B cell (primary cell): ENCODE data around the gene GRAMD2A. TPM values are rescaled to one million over a fixed set of nuclear protein-coding genes. Genes with fewer than 3 reads are reported as not detected.

Source experiments
- ATAC-seq: fragments of 200-7000 bp; cut with Tn5 transposase; one replicate; pipeline ENCODE4 v1.10.0; 2021; ENCODE audit warnings: low read depth, mild to moderate bottlenecking, moderate number of reproducible peaks, moderate library complexity
- CTCF ChIA-PET: fragments of 350-600 bp; sonication (Branson Sonifier 250); formaldehyde crosslinking; loops from one replicate; lab custom pipeline; 2021; ENCODE audit warnings: antibody characterized with exemption, inconsistent platforms; lab: Charles Lee
- POLR2A ChIA-PET: fragments of 350-600 bp; sonication (Branson Sonifier 250); formaldehyde crosslinking; loops from one replicate; lab custom pipeline; 2021; ENCODE audit warnings: antibody characterized with exemption; lab: Charles Lee
- DNase-seq: peaks from one replicate; pipeline ENCODE4 v3.0.0; 2013
- H2AFZ ChIP-seq: 2 replicates; pipeline ENCODE4 v1.6.1; 2012; ENCODE audit warnings: mild to moderate bottlenecking, low read depth, low read length; ENCODE audit not compliant: insufficient read depth, poor library complexity, severe bottlenecking
- H3K27ac ChIP-seq, 2 donors: 1 replicate in 1 of 2; 2 replicates in 1 of 2; pipeline ENCODE4 v1.5.1; 2012 to 2013; ENCODE audit warnings: low read length in 2 of 2, mild to moderate bottlenecking in 2 of 2, moderate library complexity in 1 of 2
- H3K27me3 ChIP-seq, 4 experiments: fragments of 200-600 bp in 1 of 4; sonication (generic) in 1 of 4; replicated peaks in 1 of 4; 1 replicate in 2 of 4; 2 replicates in 2 of 4; pipeline versions ENCODE4 v1.6.1 to v1.7.0; 2013 to 2016; ENCODE audit warnings: low read length in 3 of 4, mild to moderate bottlenecking in 2 of 4, mixed read lengths in 1 of 4, moderate library complexity in 1 of 4; ENCODE audit not compliant: insufficient read depth in 4 of 4, control insufficient read depth in 3 of 4; ENCODE audit errors: control extremely low read depth in 1 of 4
- H3K36me3 ChIP-seq, 2 experiments: replicated peaks in 1 of 2; 1 replicate in 1 of 2; 2 replicates in 1 of 2; pipeline versions ENCODE4 v1.6.1 to v1.7.1; 2013; ENCODE audit warnings: low read length in 1 of 2; ENCODE audit not compliant: insufficient read depth in 2 of 2, control insufficient read depth in 1 of 2; ENCODE audit errors: control extremely low read depth in 1 of 2, extremely low read depth in 1 of 2
- H3K4me1 ChIP-seq, 2 donors: fragments of 200-600 bp in 1 of 2; sonication (generic) in 1 of 2; 1 replicate in 1 of 2; 2 replicates in 1 of 2; pipeline versions ENCODE4 v1.5.1 to v1.6.1; 2013 to 2017; ENCODE audit warnings: low read length in 2 of 2; ENCODE audit not compliant: control insufficient read depth in 2 of 2, insufficient read depth in 2 of 2
- H3K4me2 ChIP-seq: replicated peaks from 2 replicates; pipeline ENCODE3; 2012; ENCODE audit warnings: mild to moderate bottlenecking, low read depth, low read length; ENCODE audit not compliant: poor library complexity, severe bottlenecking
- H3K4me3 ChIP-seq, 5 experiments: fragments of 200-600 bp in 1 of 5; sonication (generic) in 1 of 5; 1 replicate in 3 of 5; 2 replicates in 2 of 5; pipeline versions ENCODE4 v1.5.1 to v1.7.0; 2011 to 2016; ENCODE audit warnings: low read length in 4 of 5, mild to moderate bottlenecking in 4 of 5, low read depth in 2 of 5, control low read depth in 1 of 5, moderate library complexity in 1 of 5; ENCODE audit not compliant: insufficient read depth in 1 of 5; ENCODE audit errors: control extremely low read depth in 1 of 5, extremely low read depth in 1 of 5
- H3K79me2 ChIP-seq: fragments of 200-600 bp; sonication (generic); one replicate; pipeline ENCODE4 v1.6.0; 2016; ENCODE audit warnings: low read length; ENCODE audit not compliant: control insufficient read depth, insufficient read depth
- H3K9ac ChIP-seq: fragments of 200-600 bp; sonication (generic); 2 replicates; pipeline ENCODE4 v1.6.1; 2017; ENCODE audit warnings: mild to moderate bottlenecking, low read length, moderate library complexity
- H3K9me3 ChIP-seq, 3 donors: one replicate each; pipeline versions ENCODE4 v1.6.1 to v1.7.1; 2013; ENCODE audit warnings: low read length in 2 of 3; ENCODE audit not compliant: control insufficient read depth in 2 of 3, insufficient read depth in 1 of 3; ENCODE audit errors: control extremely low read depth in 1 of 3
- H4K20me1 ChIP-seq: 2 replicates; pipeline ENCODE4 v1.6.0; 2012; ENCODE audit warnings: mild to moderate bottlenecking, low read length; ENCODE audit not compliant: insufficient read depth, control insufficient read depth, poor library complexity, severe bottlenecking
- H3K27ac Mint-ChIP-seq: one replicate; pipeline ENCODE4 v1.8.0; 2021; ENCODE audit warnings: mixed read lengths
- H3K27me3 Mint-ChIP-seq: one replicate; pipeline ENCODE4 v1.8.0; 2021; ENCODE audit warnings: mixed read lengths
- H3K4me1 Mint-ChIP-seq: one replicate; pipeline ENCODE4 v1.8.0; 2021; ENCODE audit warnings: mixed read lengths
- H3K4me3 Mint-ChIP-seq: one replicate; pipeline ENCODE4 v1.8.0; 2021; ENCODE audit warnings: mixed read lengths
- H3K9me3 Mint-ChIP-seq: one replicate; pipeline ENCODE4 v1.8.0; 2022; ENCODE audit warnings: mixed read lengths; ENCODE audit not compliant: insufficient read depth
- EZH2 ChIP-seq: IDR thresholded peaks from 2 replicates; pipeline ENCODE4 v1.6.1; 2012; ENCODE audit warnings: borderline replicate concordance, low read depth, mild to moderate bottlenecking, moderate library complexity, low read length; ENCODE audit not compliant: insufficient read depth, poor library complexity, severe bottlenecking
- WGBS: methylation state at CpG from one replicate; pipeline ENCODE4 v1.1.5; 2013; ENCODE audit warnings: missing lambda C conversion rate; ENCODE audit not compliant: insufficient coverage; 5-methylcytosine and 5-hydroxymethylcytosine counted together
- intact Hi-C: fragments of 100-400 bp; cut with micrococcal nuclease; formaldehyde crosslinking; loops from one replicate; pipeline ENCODE4 v1.10.0; 2022
- polyA plus RNA-seq: library from polyadenylated mRNA; depleted of rRNA; stranded (reverse); fragments of >200 nt; gene quantifications from 2 replicates; pipeline ENCODE4 v1.2.3, GENCODE V29; 2012
- total RNA-seq, 2 donors: library from RNA; stranded (reverse); fragments of 120-200 nt in 1 of 2; gene quantifications; 1 replicate in 1 of 2; 2 replicates in 1 of 2; pipeline versions ENCODE4 v1.2.3 to v1.2.4, GENCODE V29; 2013 to 2022
- TF ChIP-seq, protein P1 (sequence below): fragments of 200-600 bp; IDR thresholded peaks from one replicate; pipeline ENCODE4 v1.8.0; 2022; ENCODE audit warnings: antibody characterized with exemption, mild to moderate bottlenecking

GRAMD2A gene
- total and polyA plus RNA-seq, 2 donors (not counting 1 experiment from before 2014, with no cell fraction given), result not detected

GRCh38 chr15:72162569-72162968 is 35.0 kb downstream of the GRAMD2A start:
- Histone ChIP-seq H4K20me1 (no peaks in the 10 kb centered on the region), H3K27me3 (peaks cover 0 to 3% (median 0%) of the 10 kb centered on the region in 4 experiments), H3K79me2 (no peaks in the 10 kb centered on the region), H3K27ac (no peak overlapping the region), H3K9me3 (no peaks in the 10 kb centered on the region), H3K4me3 (no peak overlapping the region), H3K36me3 (no peaks in the 10 kb centered on the region), H3K4me1 (no peaks in the 10 kb centered on the region), H3K4me2 (no peak overlapping the region), H3K9ac (no peak overlapping the region), H2AFZ (no peak overlapping the region)
- Mint-ChIP-seq H3K27ac (no peak overlapping the region), H3K27me3 (peaks cover 7% of the 10 kb centered on the region), H3K9me3 (no peaks in the 10 kb centered on the region), H3K4me1 (no peaks in the 10 kb centered on the region), H3K4me3 (no peak overlapping the region)
- ATAC-seq (no peak), DNase-seq (no peak)
- intact Hi-C loops, result no loop called here
- TF ChIP-seq EZH2, result no peak
- TF ChIP-seq, protein P1, sequence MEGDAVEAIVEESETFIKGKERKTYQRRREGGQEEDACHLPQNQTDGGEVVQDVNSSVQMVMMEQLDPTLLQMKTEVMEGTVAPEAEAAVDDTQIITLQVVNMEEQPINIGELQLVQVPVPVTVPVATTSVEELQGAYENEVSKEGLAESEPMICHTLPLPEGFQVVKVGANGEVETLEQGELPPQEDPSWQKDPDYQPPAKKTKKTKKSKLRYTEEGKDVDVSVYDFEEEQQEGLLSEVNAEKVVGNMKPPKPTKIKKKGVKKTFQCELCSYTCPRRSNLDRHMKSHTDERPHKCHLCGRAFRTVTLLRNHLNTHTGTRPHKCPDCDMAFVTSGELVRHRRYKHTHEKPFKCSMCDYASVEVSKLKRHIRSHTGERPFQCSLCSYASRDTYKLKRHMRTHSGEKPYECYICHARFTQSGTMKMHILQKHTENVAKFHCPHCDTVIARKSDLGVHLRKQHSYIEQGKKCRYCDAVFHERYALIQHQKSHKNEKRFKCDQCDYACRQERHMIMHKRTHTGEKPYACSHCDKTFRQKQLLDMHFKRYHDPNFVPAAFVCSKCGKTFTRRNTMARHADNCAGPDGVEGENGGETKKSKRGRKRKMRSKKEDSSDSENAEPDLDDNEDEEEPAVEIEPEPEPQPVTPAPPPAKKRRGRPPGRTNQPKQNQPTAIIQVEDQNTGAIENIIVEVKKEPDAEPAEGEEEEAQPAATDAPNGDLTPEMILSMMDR, result no peak
- CTCF ChIA-PET, result interaction anchor here (1.8 to 1.9 kb wide), 2 partner anchors 381 to 418 kb away, joined by 7 to 8 read pairs; no protein-coding TSS in a partner anchor
- WGBS, result 91% methylated on average over 5 of the region's 5 CpGs
- POLR2A ChIA-PET, result no interaction called here

- Histone ChIP-seq H3K36me3 (no peaks in the 10 kb centered on the region), H3K4me2 (no peak overlapping the region), H3K9ac (no peak overlapping the region), H3K27me3 (peaks cover 0 to 2% (median 0%) of the 10 kb centered on the region in 4 experiments), H2AFZ (no peak overlapping the region), H3K4me1 (no peaks in the 10 kb centered on the region), H3K27ac (no peak overlapping the region), H3K79me2 (no peaks in the 10 kb centered on the region), H4K20me1 (no peaks in the 10 kb centered on the region), H3K4me3 (no peak overlapping the region), H3K9me3 (no peaks in the 10 kb centered on the region)
- no peak for DNase-seq
- intact Hi-C loops, result no loop called here
- H3K9me3 Mint-ChIP-seq, result no peaks in the 10 kb centered on the region
- CTCF ChIA-PET, result interaction anchor here (1.8 kb wide), 1 partner anchor 380 kb away, joined by 8 read pairs; no protein-coding TSS in a partner anchor
- peaks cover 3% of the 10 kb centered on the region for H3K27me3 Mint-ChIP-seq
- 86% methylated on average over 6 of the region's 7 CpGs for WGBS
- H3K4me1 Mint-ChIP-seq, result no peaks in the 10 kb centered on the region
- POLR2A ChIA-PET, result no interaction called here
- no peak for ATAC-seq
- no peak overlapping the region for H3K27ac Mint-ChIP-seq
- H3K4me3 Mint-ChIP-seq, result no peak overlapping the region
- TF ChIP-seq EZH2, result no peak
- TF ChIP-seq, protein P1, result no peak
Observed at GRCh38 chr15:72161361-72162132, 36.0 kb downstream of the GRAMD2A start.
